Kidney (tissue), 14 donors: ENCODE data around the gene PRKN. TPM values are rescaled to one million over a fixed set of nuclear protein-coding genes. Genes with fewer than 3 reads are reported as not detected.

Source experiments
- DNase-seq, 5 donors: peaks; one replicate each; pipeline ENCODE4 v3.0.0-alpha.2; 2013 to 2020
- FAIRE-seq: peaks from 2 replicates; lab custom pipeline; 2012; peaks lifted over from hg19 to GRCh38; lab: Jason Lieb, UNC
- H3K27ac ChIP-seq, 2 donors: one replicate each; pipeline ENCODE4 v1.7.0; 2013; ENCODE audit warnings: low read depth in 2 of 2, low read length in 2 of 2, inconsistent platforms in 1 of 2
- H3K27me3 ChIP-seq: one replicate; pipeline ENCODE4 v1.7.1; 2013; ENCODE audit warnings: low read length, inconsistent platforms; ENCODE audit not compliant: control insufficient read depth, insufficient read depth
- H3K36me3 ChIP-seq, 3 donors: one replicate each; pipeline versions ENCODE4 v1.7.0 to v1.7.1; 2013; ENCODE audit warnings: low read length in 3 of 3, control low read depth in 1 of 3, inconsistent platforms in 1 of 3; ENCODE audit not compliant: insufficient read depth in 3 of 3, control insufficient read depth in 2 of 3
- H3K4me1 ChIP-seq, 3 donors: one replicate each; pipeline versions ENCODE4 v1.7.0 to v1.7.1; 2013; ENCODE audit warnings: low read length in 3 of 3, inconsistent platforms in 1 of 3, low read depth in 1 of 3; ENCODE audit not compliant: control insufficient read depth in 2 of 3, insufficient read depth in 2 of 3
- H3K4me3 ChIP-seq, 3 donors: one replicate each; pipeline versions ENCODE4 v1.7.0 to v1.8.1; 2013; ENCODE audit warnings: low read length in 3 of 3, control low read depth in 1 of 3, inconsistent platforms in 1 of 3
- H3K9ac ChIP-seq, 3 donors: one replicate each; pipeline versions ENCODE4 v1.7.0 to v1.7.1; 2013; ENCODE audit warnings: low read length in 3 of 3, control low read depth in 1 of 3, inconsistent platforms in 1 of 3
- H3K9me3 ChIP-seq, 3 donors: one replicate each; pipeline versions ENCODE4 v1.7.0 to v1.7.1; 2013; ENCODE audit warnings: low read length in 3 of 3, control low read depth in 1 of 3, inconsistent platforms in 1 of 3; ENCODE audit not compliant: control insufficient read depth in 2 of 3, insufficient read depth in 1 of 3
- intact Hi-C: fragments of 100-400 bp; cut with DNase I; formaldehyde crosslinking; loops from one replicate; pipeline ENCODE4 v1.11.1; 2022
- polyA plus RNA-seq: library from polyadenylated mRNA; stranded (reverse); fragments of 350-450 nt; fragmentation: Illumina TruSeq; extraction: RNeasy Lipid Tissue Mini Kit (QIAGEN cat#74804); gene quantifications from one replicate; pipeline ENCODE4 v1.2.3, GENCODE V29; 2014; ENCODE audit warnings: low read depth, low replicate concordance; ENCODE audit not compliant: insufficient read depth
- total RNA-seq: library from RNA; stranded (reverse); fragmentation: NEBNext Ultra II Directional; extraction: Animal tissue kit (Norgen Biotek cat#: 25700); gene quantifications from one replicate; pipeline ENCODE4 v1.2.1, GENCODE V29; 2021
- TF ChIP-seq, protein P1 (sequence below): IDR thresholded peaks from 3 replicates; pipeline ENCODE4 v1.5.1; 2012; ENCODE audit warnings: mild to moderate bottlenecking, moderate library complexity, borderline replicate concordance; ENCODE audit not compliant: insufficient read depth; ENCODE audit errors: extremely low read depth
- donor health status: control.
- donor health status: control.
- donor health status: control.
- donor health status: control.
- donor health status: control.
- donor health status: DM: yes; HTN: yes; CAD: no.
- donor health status: Normal renal cell carcinoma (clear cell type).

The PRKN gene
- total and polyA plus RNA-seq, 2 donors from 2014 or later = 8.6 to 10.4 TPM

GRCh38 chr6:162237331-162237730 lies 490.2 kb downstream of the PRKN start:
- no peak for FAIRE-seq
- H3K9ac ChIP-seq = no peak overlapping the region
- no peaks in the 10 kb centered on the region for H3K27me3 ChIP-seq
- H3K4me1 ChIP-seq = no peaks in the 10 kb centered on the region
- peak in 1 of 5 donors; percentile 4 for DNase-seq
- intact Hi-C loops = no loop called here
- H3K4me3 ChIP-seq = no peak overlapping the region
- TF ChIP-seq, protein P1, sequence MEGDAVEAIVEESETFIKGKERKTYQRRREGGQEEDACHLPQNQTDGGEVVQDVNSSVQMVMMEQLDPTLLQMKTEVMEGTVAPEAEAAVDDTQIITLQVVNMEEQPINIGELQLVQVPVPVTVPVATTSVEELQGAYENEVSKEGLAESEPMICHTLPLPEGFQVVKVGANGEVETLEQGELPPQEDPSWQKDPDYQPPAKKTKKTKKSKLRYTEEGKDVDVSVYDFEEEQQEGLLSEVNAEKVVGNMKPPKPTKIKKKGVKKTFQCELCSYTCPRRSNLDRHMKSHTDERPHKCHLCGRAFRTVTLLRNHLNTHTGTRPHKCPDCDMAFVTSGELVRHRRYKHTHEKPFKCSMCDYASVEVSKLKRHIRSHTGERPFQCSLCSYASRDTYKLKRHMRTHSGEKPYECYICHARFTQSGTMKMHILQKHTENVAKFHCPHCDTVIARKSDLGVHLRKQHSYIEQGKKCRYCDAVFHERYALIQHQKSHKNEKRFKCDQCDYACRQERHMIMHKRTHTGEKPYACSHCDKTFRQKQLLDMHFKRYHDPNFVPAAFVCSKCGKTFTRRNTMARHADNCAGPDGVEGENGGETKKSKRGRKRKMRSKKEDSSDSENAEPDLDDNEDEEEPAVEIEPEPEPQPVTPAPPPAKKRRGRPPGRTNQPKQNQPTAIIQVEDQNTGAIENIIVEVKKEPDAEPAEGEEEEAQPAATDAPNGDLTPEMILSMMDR = no peak
- H3K36me3 ChIP-seq = no peaks in the 10 kb centered on the region
- no peaks in the 10 kb centered on the region for H3K9me3 ChIP-seq
- H3K27ac ChIP-seq = no peak overlapping the region

DNA sequence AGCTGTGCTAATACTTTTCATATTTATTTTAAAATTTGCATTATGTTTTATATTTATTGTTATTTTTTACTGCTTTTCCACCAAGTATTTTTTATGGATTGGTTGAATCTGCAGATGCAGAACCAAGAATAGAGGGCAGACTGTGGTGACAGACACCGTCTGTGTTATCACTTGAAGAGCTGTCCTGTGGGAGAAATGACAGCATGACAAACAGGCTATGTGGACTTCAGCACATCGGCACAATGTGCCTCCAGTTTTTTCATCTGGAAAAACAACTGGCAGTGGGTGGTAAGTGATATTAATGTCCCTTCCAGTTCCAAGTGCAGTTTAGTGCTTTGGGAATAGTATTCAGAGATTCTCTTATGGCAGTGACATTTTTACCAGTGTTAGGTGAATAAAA lies 492.9 kb downstream of the PRKN start:
- DNase-seq (no peak), FAIRE-seq (no peak)

GRCh38 chr6:162230147-162230752 lies 497.3 kb downstream of the PRKN start:
- Histone ChIP-seq H3K9ac (no peak overlapping the region), H3K9me3 (no peaks in the 10 kb centered on the region), H3K4me1 (no peaks in the 10 kb centered on the region), H3K36me3 (no peaks in the 10 kb centered on the region), H3K27me3 (no peaks in the 10 kb centered on the region), H3K4me3 (no peak overlapping the region), H3K27ac (no peak overlapping the region)
- intact Hi-C loops = no loop called here
- no peak for FAIRE-seq
- TF ChIP-seq, protein P1 = no peak
- DNase-seq = no peak

More for the DNA sequence above, 492.9 kb downstream of the PRKN start:
- H3K9ac ChIP-seq = no peak overlapping the region
- no peak overlapping the region for H3K27ac ChIP-seq
- H3K36me3 ChIP-seq = no peaks in the 10 kb centered on the region
- intact Hi-C loops = no loop called here
- no peaks in the 10 kb centered on the region for H3K9me3 ChIP-seq
- no peaks in the 10 kb centered on the region for H3K4me1 ChIP-seq
- H3K4me3 ChIP-seq = no peak overlapping the region
- H3K27me3 ChIP-seq = no peaks in the 10 kb centered on the region
- TF ChIP-seq, protein P1 = no peak

DNA sequence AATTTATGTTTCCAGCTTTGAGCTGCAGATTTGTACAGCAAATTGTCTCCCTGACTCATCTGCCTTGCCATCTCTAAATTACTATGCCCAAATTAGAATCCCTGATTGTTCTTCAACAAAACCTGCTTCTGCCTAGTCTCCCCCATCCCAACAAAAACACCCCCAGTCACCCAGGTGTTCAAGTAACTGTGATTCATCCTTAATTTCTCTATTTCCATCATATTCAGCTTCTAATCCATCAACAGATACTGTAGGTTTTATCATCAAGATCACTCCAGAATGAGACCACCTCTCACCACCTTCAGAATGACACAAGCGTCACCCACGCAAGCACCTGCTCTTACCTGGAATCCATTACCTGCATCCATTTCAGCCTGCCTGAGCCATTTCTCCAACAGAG lies 498.5 kb downstream of the PRKN start:
- no peak for DNase-seq
- no peak overlapping the region for H3K9ac ChIP-seq
- H3K27me3 ChIP-seq = no peaks in the 10 kb centered on the region
- TF ChIP-seq, protein P1 = no peak
- H3K27ac ChIP-seq = no peak overlapping the region
- intact Hi-C loops = no loop called here
- H3K4me1 ChIP-seq = no peaks in the 10 kb centered on the region
- H3K36me3 ChIP-seq = no peaks in the 10 kb centered on the region
- H3K9me3 ChIP-seq = no peaks in the 10 kb centered on the region
- no peak for FAIRE-seq
- no peak overlapping the region for H3K4me3 ChIP-seq
